ENCODE data around the gene TSPAN33.

DNA sequence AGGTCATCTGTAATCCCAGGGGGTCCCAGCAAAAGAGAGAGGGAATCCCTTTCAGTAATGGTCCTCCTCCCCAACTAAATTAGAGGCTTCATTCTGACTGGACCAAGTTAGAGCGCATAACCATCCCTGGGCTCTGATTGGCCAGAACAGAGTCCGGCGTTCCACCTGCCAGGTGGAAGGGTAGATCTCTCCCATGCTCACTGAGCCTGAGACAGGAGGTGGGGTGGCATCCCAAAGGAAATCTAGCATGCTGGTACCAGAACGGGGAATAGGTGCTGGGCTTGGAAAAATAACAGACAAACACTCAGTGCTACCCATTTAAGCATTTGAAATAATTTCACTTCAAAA, 21.0 kb upstream of the TSPAN33 start:
- TF ChIP-seq, protein P1, sequence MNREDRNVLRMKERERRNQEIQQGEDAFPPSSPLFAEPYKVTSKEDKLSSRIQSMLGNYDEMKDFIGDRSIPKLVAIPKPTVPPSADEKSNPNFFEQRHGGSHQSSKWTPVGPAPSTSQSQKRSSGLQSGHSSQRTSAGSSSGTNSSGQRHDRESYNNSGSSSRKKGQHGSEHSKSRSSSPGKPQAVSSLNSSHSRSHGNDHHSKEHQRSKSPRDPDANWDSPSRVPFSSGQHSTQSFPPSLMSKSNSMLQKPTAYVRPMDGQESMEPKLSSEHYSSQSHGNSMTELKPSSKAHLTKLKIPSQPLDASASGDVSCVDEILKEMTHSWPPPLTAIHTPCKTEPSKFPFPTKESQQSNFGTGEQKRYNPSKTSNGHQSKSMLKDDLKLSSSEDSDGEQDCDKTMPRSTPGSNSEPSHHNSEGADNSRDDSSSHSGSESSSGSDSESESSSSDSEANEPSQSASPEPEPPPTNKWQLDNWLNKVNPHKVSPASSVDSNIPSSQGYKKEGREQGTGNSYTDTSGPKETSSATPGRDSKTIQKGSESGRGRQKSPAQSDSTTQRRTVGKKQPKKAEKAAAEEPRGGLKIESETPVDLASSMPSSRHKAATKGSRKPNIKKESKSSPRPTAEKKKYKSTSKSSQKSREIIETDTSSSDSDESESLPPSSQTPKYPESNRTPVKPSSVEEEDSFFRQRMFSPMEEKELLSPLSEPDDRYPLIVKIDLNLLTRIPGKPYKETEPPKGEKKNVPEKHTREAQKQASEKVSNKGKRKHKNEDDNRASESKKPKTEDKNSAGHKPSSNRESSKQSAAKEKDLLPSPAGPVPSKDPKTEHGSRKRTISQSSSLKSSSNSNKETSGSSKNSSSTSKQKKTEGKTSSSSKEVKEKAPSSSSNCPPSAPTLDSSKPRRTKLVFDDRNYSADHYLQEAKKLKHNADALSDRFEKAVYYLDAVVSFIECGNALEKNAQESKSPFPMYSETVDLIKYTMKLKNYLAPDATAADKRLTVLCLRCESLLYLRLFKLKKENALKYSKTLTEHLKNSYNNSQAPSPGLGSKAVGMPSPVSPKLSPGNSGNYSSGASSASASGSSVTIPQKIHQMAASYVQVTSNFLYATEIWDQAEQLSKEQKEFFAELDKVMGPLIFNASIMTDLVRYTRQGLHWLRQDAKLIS (CRISPR knock-in tag; IDR thresholded peaks at IDR 0.05), result no peak
- TF ChIP-seq POLR3A (IDR thresholded peaks at IDR 0.05; ENCODE audit: borderline replicate concordance, extremely low read depth, insufficient read depth, insufficient read length), result no peak
- no peak for TF ChIP-seq HCFC1 (IDR thresholded peaks at IDR 0.05; ENCODE audit: low read depth, low read length)
- TF ChIP-seq, protein P2, sequence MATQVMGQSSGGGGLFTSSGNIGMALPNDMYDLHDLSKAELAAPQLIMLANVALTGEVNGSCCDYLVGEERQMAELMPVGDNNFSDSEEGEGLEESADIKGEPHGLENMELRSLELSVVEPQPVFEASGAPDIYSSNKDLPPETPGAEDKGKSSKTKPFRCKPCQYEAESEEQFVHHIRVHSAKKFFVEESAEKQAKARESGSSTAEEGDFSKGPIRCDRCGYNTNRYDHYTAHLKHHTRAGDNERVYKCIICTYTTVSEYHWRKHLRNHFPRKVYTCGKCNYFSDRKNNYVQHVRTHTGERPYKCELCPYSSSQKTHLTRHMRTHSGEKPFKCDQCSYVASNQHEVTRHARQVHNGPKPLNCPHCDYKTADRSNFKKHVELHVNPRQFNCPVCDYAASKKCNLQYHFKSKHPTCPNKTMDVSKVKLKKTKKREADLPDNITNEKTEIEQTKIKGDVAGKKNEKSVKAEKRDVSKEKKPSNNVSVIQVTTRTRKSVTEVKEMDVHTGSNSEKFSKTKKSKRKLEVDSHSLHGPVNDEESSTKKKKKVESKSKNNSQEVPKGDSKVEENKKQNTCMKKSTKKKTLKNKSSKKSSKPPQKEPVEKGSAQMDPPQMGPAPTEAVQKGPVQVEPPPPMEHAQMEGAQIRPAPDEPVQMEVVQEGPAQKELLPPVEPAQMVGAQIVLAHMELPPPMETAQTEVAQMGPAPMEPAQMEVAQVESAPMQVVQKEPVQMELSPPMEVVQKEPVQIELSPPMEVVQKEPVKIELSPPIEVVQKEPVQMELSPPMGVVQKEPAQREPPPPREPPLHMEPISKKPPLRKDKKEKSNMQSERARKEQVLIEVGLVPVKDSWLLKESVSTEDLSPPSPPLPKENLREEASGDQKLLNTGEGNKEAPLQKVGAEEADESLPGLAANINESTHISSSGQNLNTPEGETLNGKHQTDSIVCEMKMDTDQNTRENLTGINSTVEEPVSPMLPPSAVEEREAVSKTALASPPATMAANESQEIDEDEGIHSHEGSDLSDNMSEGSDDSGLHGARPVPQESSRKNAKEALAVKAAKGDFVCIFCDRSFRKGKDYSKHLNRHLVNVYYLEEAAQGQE (IDR thresholded peaks at IDR 0.05; ENCODE audit: borderline replicate concordance), result no peak
- TF ChIP-seq, protein P2 (CRISPR knock-in tag; IDR thresholded peaks at IDR 0.05; ENCODE audit: low read depth), result no peak
- TF ChIP-seq ETV6 (IDR thresholded peaks at IDR 0.05; ENCODE audit: borderline replicate concordance in 1 of 2, low read depth in 2 of 2, low read length in 1 of 2), result no peak
- no peak for TF ChIP-seq ETV6 (CRISPR knock-in tag; IDR thresholded peaks at IDR 0.05; ENCODE audit: borderline replicate concordance)
- TF ChIP-seq, protein P3, sequence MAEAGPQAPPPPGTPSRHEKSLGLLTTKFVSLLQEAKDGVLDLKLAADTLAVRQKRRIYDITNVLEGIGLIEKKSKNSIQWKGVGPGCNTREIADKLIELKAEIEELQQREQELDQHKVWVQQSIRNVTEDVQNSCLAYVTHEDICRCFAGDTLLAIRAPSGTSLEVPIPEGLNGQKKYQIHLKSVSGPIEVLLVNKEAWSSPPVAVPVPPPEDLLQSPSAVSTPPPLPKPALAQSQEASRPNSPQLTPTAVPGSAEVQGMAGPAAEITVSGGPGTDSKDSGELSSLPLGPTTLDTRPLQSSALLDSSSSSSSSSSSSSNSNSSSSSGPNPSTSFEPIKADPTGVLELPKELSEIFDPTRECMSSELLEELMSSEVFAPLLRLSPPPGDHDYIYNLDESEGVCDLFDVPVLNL (CRISPR knock-in tag; IDR thresholded peaks at IDR 0.05; ENCODE audit: low read depth), result no peak
- TF ChIP-seq MCM3 (IDR thresholded peaks at IDR 0.05), result no peak
- TF ChIP-seq TAF1 (IDR thresholded peaks at IDR 0.05; ENCODE audit: control insufficient read depth, extremely low read depth, insufficient read depth, low read length, severe bottlenecking), result no peak

Data from K562 (cell line).